HepG2 (cell line): Measurements from ENCODE around the gene RHBDD1. TPM values are rescaled to one million over a fixed set of nuclear protein-coding genes. Genes with fewer than 3 reads are reported as not detected.

Source experiments
- ATAC-seq: fragments of 200-7000 bp; cut with Tn5 transposase; 3 replicates; pipeline ENCODE4 v1.9.1; 2020; ENCODE audit warnings: mild to moderate bottlenecking, moderate library complexity
- BruUV-seq: library from RNA; stranded (reverse); fragments of 400-500 nt; replicated peaks from 2 replicates; lab custom pipeline; 2021; lab: Mats Ljungman, UMichigan
- CTCF ChIA-PET: fragments of 300-600 bp; formaldehyde crosslinking; extraction: SDS; loops from one replicate; lab custom pipeline; 2021; ENCODE audit warnings: low total read pairs, inconsistent platforms, low intra/inter-chr PET ratio; lab: Yijun Ruan, JAX
- POLR2A ChIA-PET: fragments of 350-600 bp; sonication (Branson Sonifier 250); formaldehyde crosslinking; loops from one replicate; lab custom pipeline; 2020; ENCODE audit warnings: antibody characterized with exemption, inconsistent platforms; lab: Yijun Ruan, JAX
- DNase-seq: peaks from one replicate; pipeline ENCODE4 v3.0.0-alpha.2; 2015; ENCODE audit warnings: low spot score
- FAIRE-seq: peaks from 3 replicates; lab custom pipeline; 2011; peaks lifted over from hg19 to GRCh38; lab: Jason Lieb, UNC
- H2AFZ ChIP-seq: one replicate; pipeline ENCODE4 v1.6.1; 2011; ENCODE audit warnings: low read length, inconsistent platforms
- H3K27ac ChIP-seq: fragments of 300-600 bp; 3 replicates; pipeline ENCODE4 v1.8.0; 2011; ENCODE audit warnings: mixed run types, mild to moderate bottlenecking, mixed read lengths, low read length, inconsistent platforms; ENCODE audit not compliant: insufficient read depth; ENCODE audit errors: extremely low read length
- H3K27me3 ChIP-seq, 2 experiments: fragments of 200-600 bp in 1 of 2; 2 replicates in 1 of 2; 3 replicates in 1 of 2; pipeline versions ENCODE4 v1.6.0 to v1.8.0; 2011; ENCODE audit warnings: low read length in 2 of 2, mild to moderate bottlenecking in 2 of 2, moderate library complexity in 2 of 2, inconsistent platforms in 1 of 2; ENCODE audit not compliant: insufficient read depth in 2 of 2, control insufficient read depth in 1 of 2
- H3K36me3 ChIP-seq, 2 experiments: fragments of 200-600 bp in 1 of 2; replicated peaks in 1 of 2; 2 replicates in 1 of 2; 3 replicates in 1 of 2; pipeline versions ENCODE4 v1.5.1 to v1.8.0; 2011; ENCODE audit warnings: low read length in 2 of 2, inconsistent platforms in 1 of 2; ENCODE audit not compliant: insufficient read depth in 2 of 2, control insufficient read depth in 1 of 2
- H3K4me1 ChIP-seq: 2 replicates; pipeline ENCODE4 v1.5.1; 2012; ENCODE audit warnings: low read length, inconsistent platforms; ENCODE audit not compliant: insufficient read depth
- H3K4me2 ChIP-seq: 2 replicates; pipeline ENCODE4 v1.6.0; 2011; ENCODE audit warnings: low read depth, low read length, inconsistent platforms
- H3K4me3 ChIP-seq, 3 experiments: fragments of 200-600 bp in 1 of 3; sonication (generic), shearing (Covaris generic) in 1 of 3; replicated peaks in 1 of 3; 2 replicates each; pipeline ENCODE4 v1.5.1; 2011 to 2016; ENCODE audit warnings: low read length in 3 of 3, inconsistent platforms in 2 of 3, low read depth in 2 of 3, mild to moderate bottlenecking in 2 of 3, control low read depth in 1 of 3, mixed read lengths in 1 of 3; ENCODE audit not compliant: insufficient read depth in 1 of 3
- H3K79me2 ChIP-seq: one replicate; pipeline ENCODE4 v1.6.1; 2011; ENCODE audit warnings: low read length, inconsistent platforms; ENCODE audit not compliant: insufficient read depth
- H3K9ac ChIP-seq: 2 replicates; pipeline ENCODE4 v1.6.0; 2011; ENCODE audit warnings: mild to moderate bottlenecking, low read depth, low read length, inconsistent platforms; ENCODE audit not compliant: insufficient read depth
- H3K9me3 ChIP-seq: 2 replicates; pipeline ENCODE4 v1.5.1; 2012; ENCODE audit warnings: mild to moderate bottlenecking, low read length
- H4K20me1 ChIP-seq: 2 replicates; pipeline ENCODE4 v1.6.0; 2011; ENCODE audit warnings: inconsistent platforms, mild to moderate bottlenecking, low read length, moderate library complexity; ENCODE audit not compliant: insufficient read depth
- ARHGAP35 ChIP-seq: sonication (generic); formaldehyde crosslinking; IDR thresholded peaks from 2 replicates; pipeline ENCODE4 v1.9.0; 2022; ENCODE audit warnings: mild to moderate bottlenecking, inconsistent platforms, moderate library complexity, missing genetic modification reagents, borderline replicate concordance
- FOXP1 ChIP-seq, 2 experiments: fragments of 450-650 bp in 1 of 2; IDR thresholded peaks; 2 replicates each; pipeline ENCODE4 v1.6.1; 2017 to 2018; ENCODE audit warnings: antibody characterized with exemption in 1 of 2
- NFRKB ChIP-seq: fragments of 450-650 bp; IDR thresholded peaks from 2 replicates; pipeline ENCODE4 v1.6.1; 2017
- ZFP1 ChIP-seq: IDR thresholded peaks from 2 replicates; pipeline ENCODE4 v1.6.1; 2016
- ZMYM4 ChIP-seq: sonication (generic); formaldehyde crosslinking; IDR thresholded peaks from 2 replicates; pipeline ENCODE4 v1.8.1; 2023; ENCODE audit warnings: mild to moderate bottlenecking, missing genetic modification reagents
- ZNF614 ChIP-seq: IDR thresholded peaks from 2 replicates; pipeline ENCODE4 v1.6.1; 2018; ENCODE audit warnings: missing biosample characterization, missing genetic modification reagents, inconsistent platforms, borderline replicate concordance
- ZNF766 ChIP-seq: sonication (generic); formaldehyde crosslinking; IDR thresholded peaks from 2 replicates; pipeline ENCODE4 v1.5.0; 2020; ENCODE audit warnings: missing genetic modification reagents, borderline replicate concordance
- in situ Hi-C: cut with HindIII; loops from 2 replicates; pipeline ENCODE4 v1.10.0; 2017; ENCODE audit warnings: low pct_unique_long_range_greater_than_20kb; ENCODE audit not compliant: extremely low pct_ligation_motif_present
- intact Hi-C: fragments of 100-400 bp; cut with micrococcal nuclease; formaldehyde crosslinking; loops from one replicate; pipeline ENCODE4 v1.10.0; 2022; ENCODE audit not compliant: unreplicated experiment
- polyA plus RNA-seq, 8 experiments: library from polyadenylated mRNA; depleted of rRNA in 3 of 8; stranded (reverse) in 7 of 8; unstranded in 1 of 8; fragments of >200 nt; fragmentation: Illumina TruSeq in 4 of 8; extraction: Trizol in 4 of 8; gene quantifications; 2 replicates each; pipeline versions ENCODE4 v1.2.1 to v1.2.3, GENCODE V29; 2011 to 2016; ENCODE audit warnings: low read depth in 4 of 8, missing spikeins in 1 of 8, mixed read lengths in 1 of 8; ENCODE audit not compliant: insufficient read depth in 1 of 8
- total RNA-seq, 5 experiments: library from RNA; depleted of rRNA; stranded (reverse); fragments of >200 nt; fragmentation: Illumina TruSeq; extraction: Trizol; gene quantifications; 2 replicates each; pipeline ENCODE4 v1.2.3, GENCODE V29; 2016; ENCODE audit warnings: low read depth in 1 of 5
- TF ChIP-seq, protein P1 (sequence below): sonication (generic); formaldehyde crosslinking; IDR thresholded peaks from 2 replicates; pipeline ENCODE4 v1.4.0; 2020; ENCODE audit warnings: missing genetic modification reagents, borderline replicate concordance
- TF ChIP-seq, protein P2 (sequence below): sonication (generic); formaldehyde crosslinking; conservative IDR thresholded peaks from 2 replicates; pipeline ENCODE4 v1.4.0; 2020; ENCODE audit warnings: missing genetic modification reagents
- TF ChIP-seq, protein P3 (sequence below): sonication (generic); formaldehyde crosslinking; IDR thresholded peaks from 2 replicates; pipeline ENCODE4 v1.5.0; 2020; ENCODE audit warnings: mild to moderate bottlenecking, low read depth, missing genetic modification reagents, borderline replicate concordance

Gene RHBDD1
- total and polyA plus RNA-seq, 2 of the 13 experiments (the other 11 are each of a cell fraction or from before 2014, with no cell fraction given) = 8.2 to 9.5 TPM

DNA sequence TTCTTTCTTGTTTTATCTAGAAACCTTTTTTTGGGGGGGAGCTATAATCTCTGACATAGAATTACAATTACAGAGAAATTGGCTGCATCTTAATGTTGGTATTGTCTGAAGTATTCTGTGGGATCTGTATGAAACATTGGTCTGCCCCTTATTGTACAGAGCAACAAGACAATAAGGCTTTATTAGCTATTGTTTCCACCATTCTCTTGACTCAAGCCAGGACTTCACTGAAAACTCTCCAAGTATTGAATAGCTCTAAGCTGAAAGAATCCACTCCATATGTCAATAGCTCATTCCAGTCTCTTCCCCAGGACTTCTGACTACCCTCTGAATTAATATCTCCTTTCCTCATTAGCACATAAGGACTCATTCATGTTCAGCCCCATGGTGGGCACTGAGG, 77.8 kb downstream of the RHBDD1 start:
- ATAC-seq (no peak), FAIRE-seq (no peak), DNase-seq (no peak)
- H3K4me3 ChIP-seq = no peak overlapping the region
- BruUV-seq = no TSS peak
- TF ChIP-seq ZFP1 (CRISPR knock-in tag) (no peak), ZNF766 (CRISPR knock-in tag) (no peak), NFRKB (no peak), ZNF614 (CRISPR knock-in tag) (no peak), ARHGAP35 (no peak), ZMYM4 (no peak), FOXP1 (IDR thresholded peaks at IDR 0.05) (no peak), FOXP1 (CRISPR knock-in tag; IDR thresholded peaks at IDR 0.05) (no peak)
- TF ChIP-seq, protein P1, sequence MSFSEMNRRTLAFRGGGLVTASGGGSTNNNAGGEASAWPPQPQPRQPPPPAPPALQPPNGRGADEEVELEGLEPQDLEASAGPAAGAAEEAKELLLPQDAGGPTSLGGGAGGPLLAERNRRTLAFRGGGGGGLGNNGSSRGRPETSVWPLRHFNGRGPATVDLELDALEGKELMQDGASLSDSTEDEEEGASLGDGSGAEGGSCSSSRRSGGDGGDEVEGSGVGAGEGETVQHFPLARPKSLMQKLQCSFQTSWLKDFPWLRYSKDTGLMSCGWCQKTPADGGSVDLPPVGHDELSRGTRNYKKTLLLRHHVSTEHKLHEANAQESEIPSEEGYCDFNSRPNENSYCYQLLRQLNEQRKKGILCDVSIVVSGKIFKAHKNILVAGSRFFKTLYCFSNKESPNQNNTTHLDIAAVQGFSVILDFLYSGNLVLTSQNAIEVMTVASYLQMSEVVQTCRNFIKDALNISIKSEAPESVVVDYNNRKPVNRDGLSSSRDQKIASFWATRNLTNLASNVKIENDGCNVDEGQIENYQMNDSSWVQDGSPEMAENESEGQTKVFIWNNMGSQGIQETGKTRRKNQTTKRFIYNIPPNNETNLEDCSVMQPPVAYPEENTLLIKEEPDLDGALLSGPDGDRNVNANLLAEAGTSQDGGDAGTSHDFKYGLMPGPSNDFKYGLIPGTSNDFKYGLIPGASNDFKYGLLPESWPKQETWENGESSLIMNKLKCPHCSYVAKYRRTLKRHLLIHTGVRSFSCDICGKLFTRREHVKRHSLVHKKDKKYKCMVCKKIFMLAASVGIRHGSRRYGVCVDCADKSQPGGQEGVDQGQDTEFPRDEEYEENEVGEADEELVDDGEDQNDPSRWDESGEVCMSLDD (CRISPR knock-in tag) = no peak
- TF ChIP-seq, protein P2, sequence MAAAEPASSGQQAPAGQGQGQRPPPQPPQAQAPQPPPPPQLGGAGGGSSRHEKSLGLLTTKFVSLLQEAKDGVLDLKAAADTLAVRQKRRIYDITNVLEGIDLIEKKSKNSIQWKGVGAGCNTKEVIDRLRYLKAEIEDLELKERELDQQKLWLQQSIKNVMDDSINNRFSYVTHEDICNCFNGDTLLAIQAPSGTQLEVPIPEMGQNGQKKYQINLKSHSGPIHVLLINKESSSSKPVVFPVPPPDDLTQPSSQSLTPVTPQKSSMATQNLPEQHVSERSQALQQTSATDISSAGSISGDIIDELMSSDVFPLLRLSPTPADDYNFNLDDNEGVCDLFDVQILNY = no peak
- TF ChIP-seq, protein P3, sequence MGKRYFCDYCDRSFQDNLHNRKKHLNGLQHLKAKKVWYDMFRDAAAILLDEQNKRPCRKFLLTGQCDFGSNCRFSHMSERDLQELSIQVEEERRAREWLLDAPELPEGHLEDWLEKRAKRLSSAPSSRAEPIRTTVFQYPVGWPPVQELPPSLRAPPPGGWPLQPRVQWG (CRISPR knock-in tag) = no peak
- ChIA-PET CTCF (no interaction called here), POLR2A (no interaction called here)
- intact Hi-C loops = no loop called here
- H3K4me2 ChIP-seq = no peak overlapping the region
- no peak overlapping the region for H3K9ac ChIP-seq
- H4K20me1 ChIP-seq = no peaks in the 10 kb centered on the region
- H3K27me3 ChIP-seq = no peaks in the 10 kb centered on the region
- no peaks in the 10 kb centered on the region for H3K4me1 ChIP-seq
- H3K9me3 ChIP-seq = no peaks in the 10 kb centered on the region
- H3K79me2 ChIP-seq = no peaks in the 10 kb centered on the region
- in situ Hi-C loops = no loop called here
- no peaks in the 10 kb centered on the region for H3K36me3 ChIP-seq
- H2AFZ ChIP-seq = no peak overlapping the region
- no peak overlapping the region for H3K27ac ChIP-seq
